IMR-90 (cell line): ENCODE measurements around the gene FSTL5. TPM values are rescaled to one million over a fixed set of nuclear protein-coding genes. Genes with fewer than 3 reads are reported as not detected.

Source experiments
- ATAC-seq: fragments of 200-7000 bp; cut with Tn5 transposase; 2 replicates; pipeline ENCODE4 v1.9.1; 2020; ENCODE audit warnings: low read depth, mild to moderate bottlenecking, moderate library complexity
- BruUV-seq: library from RNA; stranded (reverse); fragments of 400-500 nt; replicated peaks from 2 replicates; lab custom pipeline; 2021; lab: Mats Ljungman, UMichigan
- CTCF ChIA-PET: fragments of 300-600 bp; formaldehyde crosslinking; extraction: SDS; loops from one replicate; lab custom pipeline; 2021; ENCODE audit warnings: antibody characterized with exemption; lab: Yijun Ruan, JAX
- POLR2A ChIA-PET: fragments of 300-600 bp; sonication (Branson Sonifier 250); formaldehyde crosslinking; loops from one replicate; lab custom pipeline; 2022; ENCODE audit warnings: antibody characterized with exemption; ENCODE audit not compliant: unreplicated experiment; lab: Charles Lee
- DNase-seq: peaks from one replicate; pipeline ENCODE4 v3.0.0; 2013
- H2AFZ ChIP-seq: replicated peaks from 2 replicates; pipeline ENCODE3; 2013; ENCODE audit warnings: low read length, mild to moderate bottlenecking; ENCODE audit not compliant: poor library complexity
- H2AK5ac ChIP-seq: 2 replicates; pipeline ENCODE4 v1.6.1; 2013; ENCODE audit warnings: low read depth, low read length, inconsistent platforms
- H2AK9ac ChIP-seq: replicated peaks from 2 replicates; pipeline ENCODE3; 2013; ENCODE audit warnings: mild to moderate bottlenecking, low read depth, low read length, moderate library complexity; ENCODE audit not compliant: poor library complexity
- H2BK120ac ChIP-seq: 2 replicates; pipeline ENCODE4 v1.6.1; 2013; ENCODE audit warnings: low read depth, low read length, inconsistent platforms
- H2BK15ac ChIP-seq: 3 replicates; pipeline ENCODE4 v1.6.1; 2013; ENCODE audit warnings: low read depth, low read length, inconsistent platforms
- H2BK20ac ChIP-seq: 2 replicates; pipeline ENCODE4 v1.6.1; 2013; ENCODE audit warnings: low read depth, mild to moderate bottlenecking, inconsistent platforms, low read length, moderate library complexity
- H2BK5ac ChIP-seq: 2 replicates; pipeline ENCODE4 v1.6.1; 2013; ENCODE audit warnings: mild to moderate bottlenecking, low read depth, low read length, inconsistent platforms; ENCODE audit not compliant: poor library complexity, severe bottlenecking
- H3K14ac ChIP-seq: replicated peaks from 2 replicates; pipeline ENCODE4 v1.6.1; 2013; ENCODE audit warnings: low read depth, low read length, inconsistent platforms
- H3K18ac ChIP-seq: 2 replicates; pipeline ENCODE4 v1.6.1; 2013; ENCODE audit warnings: low read depth, low read length, control low read depth
- H3K23ac ChIP-seq: 2 replicates; pipeline ENCODE4 v1.6.1; 2013; ENCODE audit warnings: low read depth, low read length, inconsistent platforms
- H3K27ac ChIP-seq: 2 replicates; pipeline ENCODE4 v1.5.1; 2013; ENCODE audit warnings: mild to moderate bottlenecking, control low read depth, low read length; ENCODE audit not compliant: insufficient read depth
- H3K27me3 ChIP-seq: 2 replicates; pipeline ENCODE4 v1.6.1; 2013; ENCODE audit warnings: low read length; ENCODE audit not compliant: control insufficient read depth, insufficient read depth
- H3K36me3 ChIP-seq: 2 replicates; pipeline ENCODE4 v1.6.1; 2013; ENCODE audit warnings: low read length, mixed read lengths; ENCODE audit not compliant: control insufficient read depth, insufficient read depth
- H3K4ac ChIP-seq: 2 replicates; pipeline ENCODE4 v1.6.1; 2013; ENCODE audit warnings: low read depth, low read length, inconsistent platforms
- H3K4me1 ChIP-seq: 2 replicates; pipeline ENCODE4 v1.6.1; 2013; ENCODE audit warnings: low read length, mixed read lengths; ENCODE audit not compliant: control insufficient read depth, insufficient read depth
- H3K4me2 ChIP-seq: 2 replicates; pipeline ENCODE4 v1.6.1; 2013; ENCODE audit warnings: low read depth, mild to moderate bottlenecking, control low read depth, low read length, moderate library complexity
- H3K4me3 ChIP-seq: 2 replicates; pipeline ENCODE4 v1.5.1; 2013; ENCODE audit warnings: low read depth, mild to moderate bottlenecking, control low read depth, low read length, moderate library complexity; ENCODE audit not compliant: insufficient read depth
- H3K56ac ChIP-seq: 2 replicates; pipeline ENCODE4 v1.6.1; 2013; ENCODE audit warnings: low read length, inconsistent platforms; ENCODE audit not compliant: insufficient read depth; ENCODE audit errors: extremely low read depth
- H3K79me1 ChIP-seq, 2 experiments: 2 replicates each; pipeline ENCODE4 v1.6.1; 2013; ENCODE audit warnings: low read length in 2 of 2, inconsistent platforms in 1 of 2, low read depth in 1 of 2
- H3K9ac ChIP-seq: 2 replicates; pipeline ENCODE4 v1.6.1; 2013; ENCODE audit warnings: low read depth, low read length, control low read depth
- H3K9me1 ChIP-seq: 2 replicates; pipeline ENCODE4 v1.6.1; 2013; ENCODE audit warnings: low read length, inconsistent platforms; ENCODE audit not compliant: insufficient read depth
- H3K9me3 ChIP-seq: 2 replicates; pipeline ENCODE4 v1.6.1; 2013; ENCODE audit warnings: low read length; ENCODE audit not compliant: control insufficient read depth, insufficient read depth
- H4K20me1 ChIP-seq: 2 replicates; pipeline ENCODE4 v1.6.1; 2013; ENCODE audit warnings: low read length, inconsistent platforms; ENCODE audit not compliant: insufficient read depth
- H4K5ac ChIP-seq: 2 replicates; pipeline ENCODE4 v1.6.1; 2013; ENCODE audit warnings: mild to moderate bottlenecking, low read depth, low read length, control low read depth
- H4K8ac ChIP-seq, 2 experiments: 2 replicates each; pipeline ENCODE4 v1.6.1; 2013; ENCODE audit warnings: low read depth in 2 of 2, low read length in 2 of 2, control low read depth in 1 of 2, inconsistent platforms in 1 of 2
- H4K91ac ChIP-seq: 2 replicates; pipeline ENCODE4 v1.6.1; 2013; ENCODE audit warnings: low read depth, low read length, inconsistent platforms; ENCODE audit not compliant: insufficient read depth
- CEBPB ChIP-seq: IDR thresholded peaks from 2 replicates; pipeline ENCODE4 v1.6.1; 2012; ENCODE audit warnings: low read depth, low read length, improper control_type of control experiment
- CHD1 ChIP-seq: IDR thresholded peaks from 2 replicates; pipeline ENCODE4 v1.6.1; 2012; ENCODE audit warnings: low read depth, low read length, improper control_type of control experiment
- CTCF ChIP-seq: conservative IDR thresholded peaks from 2 replicates; pipeline ENCODE4 v1.5.1; 2012; ENCODE audit warnings: mild to moderate bottlenecking, low read depth, low read length, improper control_type of control experiment
- FOS ChIP-seq: fragments of 150-350 bp; IDR thresholded peaks from 2 replicates; pipeline ENCODE4 v1.6.1; 2016; ENCODE audit warnings: low read depth, low read length
- MAFK ChIP-seq: IDR thresholded peaks from 2 replicates; pipeline ENCODE4 v1.6.1; 2012; ENCODE audit warnings: low read depth, low read length, improper control_type of control experiment
- MAZ ChIP-seq: IDR thresholded peaks from 2 replicates; pipeline ENCODE4 v1.6.1; 2012; ENCODE audit warnings: low read depth, mild to moderate bottlenecking, low read length, improper control_type of control experiment, moderate library complexity, borderline replicate concordance
- MXI1 ChIP-seq: IDR thresholded peaks from 2 replicates; pipeline ENCODE4 v1.6.1; 2012; ENCODE audit warnings: low read depth, mild to moderate bottlenecking, low read length, moderate library complexity, borderline replicate concordance
- RFX5 ChIP-seq: IDR thresholded peaks from 2 replicates; pipeline ENCODE4 v1.8.0; 2012; ENCODE audit warnings: low read depth, mild to moderate bottlenecking, low read length, moderate library complexity
- SMC3 ChIP-seq: fragments of 150-350 bp; IDR thresholded peaks from 2 replicates; pipeline ENCODE4 v1.6.1; 2016; ENCODE audit warnings: low read depth, mild to moderate bottlenecking, antibody characterized with exemption, low read length, moderate library complexity
- USF2 ChIP-seq: fragments of 150-350 bp; IDR thresholded peaks from 2 replicates; pipeline ENCODE4 v1.6.1; 2017; ENCODE audit warnings: mild to moderate bottlenecking, antibody characterized with exemption, low read length, low read depth
- dilution Hi-C: fragments of 300-500 bp; cut with HindIII; formaldehyde crosslinking; loops from one replicate; pipeline ENCODE4 v1.14.3; 2018; ENCODE audit warnings: low sequenced_read_pairs; ENCODE audit not compliant: unreplicated experiment
- in situ Hi-C: fragments of 300-500 bp; cut with MboI; formaldehyde crosslinking; loops from 3 replicates; pipeline ENCODE4 v1.14.3; 2019; ENCODE audit warnings: low sequenced_read_pairs, inconsistent platforms, mixed read lengths
- intact Hi-C: fragments of 100-400 bp; cut with micrococcal nuclease; formaldehyde crosslinking; loops from 2 replicates; pipeline ENCODE4 v1.10.0; 2022
- polyA plus RNA-seq, 3 experiments: library from polyadenylated mRNA; depleted of rRNA; stranded (reverse); fragments of >200 nt; gene quantifications; 2 replicates each; pipeline ENCODE4 v1.2.3, GENCODE V29; 2012; ENCODE audit warnings: low replicate concordance in 1 of 3
- total RNA-seq: library from RNA; depleted of rRNA; stranded (reverse); fragments of >200 nt; gene quantifications from 2 replicates; pipeline ENCODE4 v1.2.3, GENCODE V29; 2012

The FSTL5 gene
- total and polyA plus RNA-seq, 2 of the 4 experiments (the other 2 are of a cell fraction), result under 0.01 TPM; not detected in 1

- no peaks in the 10 kb centered on the region for H3K27me3 ChIP-seq
Observed at GRCh38 chr4:161721947-161722346, 441.9 kb downstream of the FSTL5 start.

More at GRCh38 chr4:161721947-161722346, 441.9 kb downstream of the FSTL5 start:
- Histone ChIP-seq H2BK120ac (no peak overlapping the region), H2BK20ac (no peak overlapping the region), H2BK15ac (no peak overlapping the region), H3K14ac (no peak overlapping the region), H2AFZ (no peak overlapping the region), H2AK9ac (no peak overlapping the region), H4K8ac (no peak overlapping the region), H2BK5ac (no peak overlapping the region), H3K23ac (no peak overlapping the region), H3K4me3 (no peak overlapping the region), H3K4me1 (no peaks in the 10 kb centered on the region), H3K18ac (no peak overlapping the region), H3K27ac (no peak overlapping the region), H3K79me1 (no peaks in the 10 kb centered on the region), H3K9me3 (no peaks in the 10 kb centered on the region), H4K5ac (no peak overlapping the region), H3K4ac (no peak overlapping the region), H3K9me1 (no peaks in the 10 kb centered on the region), H3K36me3 (no peaks in the 10 kb centered on the region), H3K4me2 (no peak overlapping the region), H3K9ac (no peak overlapping the region), H2AK5ac (no peak overlapping the region), H3K56ac (no peak overlapping the region), H4K91ac (no peak overlapping the region), H4K20me1 (no peaks in the 10 kb centered on the region)
- DNase-seq, result no peak
- ChIA-PET POLR2A (no interaction called here), CTCF (no interaction called here)
- in situ Hi-C loops, result no loop called here
- dilution Hi-C loops, result no loop called here
- ATAC-seq, result no peak
- intact Hi-C loops, result no loop called here
- no peak for TF ChIP-seq MAFK
- no peak for TF ChIP-seq CTCF
- no peak for TF ChIP-seq CHD1
- TF ChIP-seq CEBPB, result no peak
- no peak for TF ChIP-seq MAZ
- no peak for TF ChIP-seq MXI1
- TF ChIP-seq USF2, result no peak
- TF ChIP-seq FOS, result no peak
- TF ChIP-seq RFX5, result no peak
- TF ChIP-seq SMC3, result no peak
- BruUV-seq, result no TSS peak
